SU-DHL-6 (cell line): ENCODE measurements around the gene POLE4.

Experiments
- EZH2phosphoT487 ChIP-seq: fragments of 200-600 bp; sonication (generic), shearing (Covaris generic); conservative IDR thresholded peaks from 2 replicates; pipeline ENCODE4 v1.6.1; 2018; ENCODE audit warnings: mild to moderate bottlenecking, antibody characterized with exemption, low read length, moderate library complexity, mixed read lengths
- TF ChIP-seq, protein P1 (sequence below): fragments of 200-600 bp; sonication (generic); IDR thresholded peaks from one replicate; pipeline ENCODE4 v1.5.1; 2017; ENCODE audit warnings: antibody characterized with exemption, mild to moderate bottlenecking, low read length, moderate library complexity; ENCODE audit not compliant: insufficient read depth, poor library complexity, severe bottlenecking

DNA sequence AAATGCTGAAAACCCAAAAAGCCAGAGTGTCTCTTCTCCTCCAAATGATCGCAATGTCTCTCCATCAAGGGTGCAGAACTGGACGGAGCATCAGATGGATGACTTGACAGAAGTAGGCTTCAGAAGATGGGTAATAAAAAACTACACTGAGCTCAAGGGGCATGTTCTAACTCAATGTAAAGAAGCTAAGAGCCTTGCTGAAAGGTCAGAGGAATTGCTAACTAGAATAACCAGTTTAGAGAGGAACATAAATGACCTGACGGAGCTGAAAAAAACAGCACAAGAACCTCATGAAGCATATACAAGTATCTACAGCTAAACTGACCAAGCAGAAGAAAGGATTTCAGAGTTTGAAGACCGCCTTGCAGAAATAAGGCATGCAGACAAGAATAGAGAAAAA is 9.7 kb upstream of the POLE4 start:
- TF ChIP-seq, protein P1, sequence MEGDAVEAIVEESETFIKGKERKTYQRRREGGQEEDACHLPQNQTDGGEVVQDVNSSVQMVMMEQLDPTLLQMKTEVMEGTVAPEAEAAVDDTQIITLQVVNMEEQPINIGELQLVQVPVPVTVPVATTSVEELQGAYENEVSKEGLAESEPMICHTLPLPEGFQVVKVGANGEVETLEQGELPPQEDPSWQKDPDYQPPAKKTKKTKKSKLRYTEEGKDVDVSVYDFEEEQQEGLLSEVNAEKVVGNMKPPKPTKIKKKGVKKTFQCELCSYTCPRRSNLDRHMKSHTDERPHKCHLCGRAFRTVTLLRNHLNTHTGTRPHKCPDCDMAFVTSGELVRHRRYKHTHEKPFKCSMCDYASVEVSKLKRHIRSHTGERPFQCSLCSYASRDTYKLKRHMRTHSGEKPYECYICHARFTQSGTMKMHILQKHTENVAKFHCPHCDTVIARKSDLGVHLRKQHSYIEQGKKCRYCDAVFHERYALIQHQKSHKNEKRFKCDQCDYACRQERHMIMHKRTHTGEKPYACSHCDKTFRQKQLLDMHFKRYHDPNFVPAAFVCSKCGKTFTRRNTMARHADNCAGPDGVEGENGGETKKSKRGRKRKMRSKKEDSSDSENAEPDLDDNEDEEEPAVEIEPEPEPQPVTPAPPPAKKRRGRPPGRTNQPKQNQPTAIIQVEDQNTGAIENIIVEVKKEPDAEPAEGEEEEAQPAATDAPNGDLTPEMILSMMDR, result no peak
- TF ChIP-seq EZH2phosphoT487, result no peak
